Activated T-cell treated with anti-CD3 and anti-CD28 coated beads for 48 hours (primary cell): ENCODE results near the gene TEX9.
"Not testable (repeated sequence)": the region's sequence is repeated elsewhere in the genome, so short reads cannot be mapped to it uniquely, and the experiment has no call there.

Experiments used
- DNase-seq: peaks from one replicate; pipeline ENCODE4 v3.0.0-alpha.2; 2020; ENCODE audit warnings: low read depth

Gene TEX9

GRCh38 chr15:56366211-56366610 lies 985 bp downstream of the TEX9 start:
- no peak for DNase-seq

DNA sequence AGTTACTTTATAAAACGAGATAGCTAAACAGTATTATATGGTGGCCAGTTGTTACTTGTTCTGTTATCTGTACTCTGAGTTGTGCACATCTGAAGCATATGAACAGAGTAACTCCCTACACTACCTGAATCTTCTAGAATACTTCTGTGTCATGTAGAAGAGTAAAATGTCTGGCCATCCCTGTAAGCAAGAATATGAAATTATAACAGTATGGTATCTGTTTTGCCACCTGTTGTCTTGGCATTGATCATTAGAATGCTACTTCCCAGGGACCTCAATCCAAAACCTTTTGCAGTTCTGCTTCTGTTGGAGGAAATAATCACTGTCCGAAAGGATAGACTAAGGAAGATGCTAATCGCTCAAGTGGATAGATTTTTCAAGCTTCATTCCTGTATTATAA lies 1.9 kb downstream of the TEX9 start:
- DNase-seq: no peak

DNA sequence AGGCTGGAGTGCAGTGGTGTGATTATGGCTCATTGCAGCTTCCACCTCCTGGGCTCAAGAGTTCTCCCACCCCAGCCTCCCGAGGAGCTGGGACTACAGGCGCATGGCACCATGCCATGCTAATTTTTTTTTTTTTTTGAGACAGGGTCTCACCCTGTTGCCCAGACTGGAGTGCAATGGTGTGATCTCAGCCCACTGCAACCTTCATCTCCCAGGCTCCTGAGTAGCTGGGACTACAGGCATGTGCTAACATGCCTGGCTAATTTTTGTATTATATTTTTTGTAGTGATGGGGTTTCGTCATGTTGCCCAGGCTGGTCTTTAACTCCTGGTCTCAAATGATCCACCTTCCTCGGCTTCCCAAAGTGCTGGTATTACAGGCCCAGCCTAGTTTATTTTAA lies 4.0 kb downstream of the TEX9 start:
- no peak for DNase-seq

GRCh38 chr15:56371495-56372147 lies 6.4 kb downstream of the TEX9 start:
- no peak for DNase-seq

DNA sequence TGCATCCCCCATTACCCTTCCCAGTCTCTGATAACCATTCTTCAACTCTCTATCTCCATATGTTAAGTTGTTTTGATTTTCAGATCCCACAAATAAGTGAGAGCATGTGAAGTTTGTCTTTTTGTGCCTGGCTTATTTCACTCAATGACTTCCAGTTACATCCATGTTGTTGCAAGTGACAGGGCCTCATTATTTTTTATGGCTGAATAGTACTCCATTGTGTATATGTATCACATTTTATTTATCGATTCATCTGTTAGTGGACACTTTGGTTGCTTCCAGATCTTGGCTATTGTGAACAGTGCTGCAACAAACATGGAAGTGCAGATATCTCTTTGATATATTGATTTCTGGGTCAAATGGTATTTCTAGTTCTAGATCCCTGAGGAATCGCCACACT lies 9.5 kb downstream of the TEX9 start:
- DNase-seq: not testable (repeated sequence)

- not testable (repeated sequence) for DNase-seq
Observed at GRCh38 chr15:56377822-56378221, 12.6 kb downstream of the TEX9 start.

DNA sequence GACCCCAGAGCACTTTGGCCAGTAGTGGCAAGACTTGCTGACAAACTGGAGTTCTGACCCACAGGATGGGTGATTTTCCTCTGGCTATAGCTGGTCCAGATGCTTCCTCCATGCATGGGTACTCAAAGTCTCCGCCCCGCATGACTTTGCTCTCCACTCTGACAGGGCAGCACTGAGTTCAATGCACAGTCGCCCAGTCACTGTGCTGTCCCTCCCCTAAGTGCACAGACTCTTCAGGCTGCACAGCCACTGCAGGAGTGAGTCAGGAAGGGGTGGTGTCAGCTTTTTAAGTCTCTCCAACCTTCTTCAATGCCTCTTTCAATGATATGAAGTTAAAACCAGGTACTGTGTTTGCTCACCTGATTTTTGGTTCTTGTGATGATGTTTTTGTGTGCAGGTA lies 17.8 kb downstream of the TEX9 start:
- DNase-seq: no peak

GRCh38 chr15:56385908-56386307 lies 20.7 kb downstream of the TEX9 start:
- DNase-seq: no peak

DNA sequence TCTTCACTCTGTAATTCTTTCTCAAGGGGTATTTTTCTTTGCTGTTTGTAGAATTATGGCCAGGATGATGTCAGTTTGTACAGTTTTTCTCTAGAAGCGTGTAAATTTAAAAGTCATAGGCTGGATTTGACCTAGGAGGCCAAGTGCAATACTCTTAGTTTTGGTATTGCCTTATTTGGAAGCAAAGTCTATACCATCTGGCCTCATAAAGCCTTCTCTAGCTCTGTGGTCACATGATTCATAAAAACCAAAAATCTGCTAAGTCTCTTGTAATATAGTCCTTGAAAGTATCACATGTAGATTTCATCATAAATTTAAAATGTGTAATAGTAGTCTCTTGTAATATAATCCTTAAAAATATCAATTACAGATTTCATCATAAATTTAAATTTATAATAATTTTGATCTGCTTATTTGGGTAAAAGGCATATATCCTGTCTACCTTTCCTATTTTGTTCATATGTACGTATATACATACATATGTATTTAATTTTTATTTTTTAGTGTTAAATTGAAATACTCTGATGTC lies 25.6 kb downstream of the TEX9 start:
- DNase-seq: no peak

GRCh38 chr15:56393277-56393676 lies 28.1 kb downstream of the TEX9 start:
- DNase-seq: no peak

DNA sequence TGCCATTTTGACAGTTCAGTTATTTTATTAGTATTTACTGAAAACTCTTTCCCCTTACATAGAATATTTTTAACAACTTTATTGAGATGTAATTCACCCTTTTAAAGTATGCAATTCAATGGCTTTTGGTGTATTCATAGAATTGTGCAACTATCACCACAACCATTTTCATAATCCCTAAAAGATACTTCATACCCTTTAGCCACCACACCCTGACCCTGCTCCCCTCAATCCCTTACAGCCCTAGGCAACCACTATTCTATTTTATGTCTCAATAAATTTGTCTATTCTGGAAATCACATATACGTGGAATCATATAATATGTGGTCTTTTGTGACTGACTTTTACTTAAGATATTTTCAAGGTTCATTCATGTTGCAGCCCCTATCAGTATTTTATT lies 29.7 kb downstream of the TEX9 start:
- DNase-seq: no peak

- not testable (repeated sequence) for DNase-seq
Observed at GRCh38 chr15:56397325-56397724, 32.1 kb downstream of the TEX9 start.

GRCh38 chr15:56399209-56399608 lies 34.0 kb downstream of the TEX9 start:
- not testable (repeated sequence) for DNase-seq

- no peak for DNase-seq
Observed at GRCh38 chr15:56410721-56411120, 45.5 kb downstream of the TEX9 start.

GRCh38 chr15:56411122-56411749 lies 46.0 kb downstream of the TEX9 start:
- DNase-seq: no peak

DNA sequence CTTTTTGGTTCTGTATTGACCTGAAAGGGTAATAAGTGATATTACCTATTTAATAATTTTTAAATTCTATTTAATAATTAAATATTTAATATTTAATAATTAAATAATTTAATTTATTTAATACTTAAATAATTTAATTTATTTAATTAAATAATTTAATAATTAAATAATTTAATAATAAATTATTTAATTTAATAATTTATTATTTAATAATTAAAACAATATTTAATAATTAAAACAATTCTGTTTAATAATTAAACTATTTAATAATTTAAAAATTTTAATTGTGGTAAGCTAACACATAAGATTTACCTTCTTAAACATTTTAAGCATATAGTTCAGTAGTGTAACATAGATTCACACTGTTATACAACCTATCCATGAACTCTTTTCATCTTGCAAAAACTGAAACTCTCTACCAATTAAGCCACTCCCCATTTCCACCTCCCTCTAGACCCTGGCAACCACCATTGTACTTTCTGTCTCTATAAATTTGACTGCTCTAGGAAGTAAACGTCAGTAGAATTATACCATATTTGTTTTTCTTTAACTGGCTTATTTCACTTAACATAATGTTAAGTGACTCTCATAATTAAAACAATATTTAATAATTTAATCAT lies 48.0 kb downstream of the TEX9 start:
- not testable (repeated sequence) for DNase-seq

DNA sequence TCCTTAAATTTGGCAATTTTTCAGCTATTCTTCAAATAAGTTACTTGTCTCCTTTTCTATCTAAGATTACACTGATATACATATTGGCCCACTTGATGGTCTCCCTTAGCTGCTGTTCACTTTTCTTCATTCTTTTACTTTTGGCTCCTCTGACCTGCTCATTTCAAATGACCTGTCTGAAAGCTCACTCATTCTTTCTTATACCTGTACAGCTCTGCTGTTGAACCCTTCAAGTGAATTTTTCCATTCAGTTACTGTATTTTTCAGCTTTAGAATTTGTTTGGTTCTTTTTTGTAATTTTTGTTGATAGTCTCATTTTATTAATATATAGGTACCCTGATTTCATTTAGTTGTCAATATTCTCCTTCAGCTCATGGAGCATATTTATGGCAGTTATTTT lies 60.0 kb downstream of the TEX9 start:
- DNase-seq: no peak

GRCh38 chr15:56425976-56426375 lies 60.8 kb downstream of the TEX9 start:
- DNase-seq: no peak

DNA sequence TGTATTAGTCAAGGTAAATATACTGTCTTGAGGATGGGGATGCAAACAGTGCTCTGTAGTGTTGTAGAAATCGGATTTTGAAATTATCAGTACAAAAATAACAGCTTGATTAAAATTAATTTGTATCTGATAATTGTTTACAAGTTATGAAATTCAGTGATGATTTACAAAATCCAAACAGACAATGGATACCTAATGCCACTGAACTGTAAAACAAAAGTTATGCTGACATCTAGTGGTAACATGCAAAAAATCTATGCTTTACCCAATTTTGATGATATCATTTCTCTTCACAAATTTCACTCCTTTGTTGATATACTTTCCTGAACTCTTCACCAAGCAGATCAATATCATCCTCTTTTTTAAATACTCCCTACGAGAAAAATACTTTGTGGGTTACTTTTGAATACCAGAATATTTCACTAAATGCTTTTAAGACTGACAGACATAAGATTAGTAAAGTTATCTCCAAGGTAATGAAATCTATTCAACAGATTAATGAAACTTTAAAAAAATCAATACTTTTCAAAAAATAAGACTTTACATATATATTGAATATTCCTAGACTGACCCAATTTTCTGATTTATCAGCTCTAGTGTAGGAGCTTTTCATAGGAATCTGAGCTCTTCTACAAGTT lies 63.7 kb downstream of the TEX9 start:
- no peak for DNase-seq

DNA sequence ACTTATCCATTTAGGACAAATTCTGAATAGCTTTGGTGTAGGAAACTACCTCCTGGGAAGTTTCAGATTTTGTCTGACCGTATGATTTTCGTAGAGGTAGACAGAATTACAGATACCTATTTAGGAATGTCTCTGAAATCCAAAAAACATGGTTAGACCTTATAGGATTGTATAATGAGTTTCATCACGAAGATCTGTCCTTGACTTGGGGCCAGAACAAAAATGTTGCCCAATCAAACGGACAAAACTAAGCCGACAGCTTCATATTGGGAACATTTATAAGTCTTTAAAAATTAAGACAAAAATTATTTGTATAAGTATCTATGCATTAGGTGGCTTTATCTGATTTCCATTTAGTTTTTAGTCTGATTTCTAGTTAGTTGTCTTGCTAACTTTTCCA lies 67.1 kb downstream of the TEX9 start:
- DNase-seq: no peak

GRCh38 chr15:56440214-56440770 lies 75.1 kb downstream of the TEX9 start:
- DNase-seq: no peak

DNA sequence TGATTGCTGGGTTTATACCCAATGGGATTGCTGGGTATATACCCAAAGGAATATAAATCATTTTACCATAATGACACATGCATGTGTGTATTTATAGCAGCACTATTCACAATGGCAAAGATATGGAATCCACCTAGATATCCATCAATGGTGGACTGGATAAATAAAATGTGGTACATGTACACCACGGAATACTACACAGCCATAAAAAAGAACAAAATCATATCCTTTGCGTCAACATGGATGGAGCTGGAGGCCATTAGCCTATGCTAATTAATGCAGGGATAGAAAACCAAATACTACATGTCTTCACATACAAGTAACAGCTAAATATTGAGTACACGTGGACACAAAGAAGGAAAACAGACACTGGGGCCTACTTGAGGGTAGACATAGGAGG lies 77.1 kb downstream of the TEX9 start:
- no peak for DNase-seq

DNA sequence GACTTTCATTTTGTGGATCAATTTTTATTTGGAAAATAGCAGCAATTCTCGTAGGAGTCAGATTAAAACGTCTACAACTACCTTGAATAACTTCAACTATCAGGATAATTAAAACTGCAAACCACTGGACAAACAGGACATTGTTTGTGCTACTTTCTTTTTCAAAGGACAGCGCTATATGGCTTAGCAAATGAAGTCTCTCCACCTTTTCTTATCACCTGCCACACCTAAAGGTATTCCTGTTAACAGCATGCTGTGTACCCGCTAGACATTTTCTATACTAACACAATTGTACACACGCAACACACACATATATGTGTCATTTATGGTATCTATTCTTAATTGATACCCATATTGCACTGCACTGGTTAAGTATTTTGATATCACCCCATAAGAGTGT lies 80.5 kb downstream of the TEX9 start:
- DNase-seq: no peak
